HEK293 (cell line): ENCODE measurements around the gene GNPNAT1.

Experiments
- CTCF ChIP-seq: fragments of 450-650 bp; formaldehyde crosslinking; IDR thresholded peaks from 2 replicates; pipeline ENCODE4 v1.5.1; 2016; ENCODE audit warnings: missing biosample characterization, missing genetic modification characterization
- MYNN ChIP-seq: fragments of 450-650 bp; formaldehyde crosslinking; IDR thresholded peaks from 2 replicates; pipeline ENCODE4 v1.5.1; 2016; ENCODE audit warnings: missing biosample characterization, missing genetic modification characterization, borderline replicate concordance
- PRDM1 ChIP-seq: fragments of 450-650 bp; formaldehyde crosslinking; IDR thresholded peaks from 2 replicates; pipeline ENCODE4; 2016; ENCODE audit warnings: missing biosample characterization, missing genetic modification characterization
- PRDM4 ChIP-seq: fragments of 450-650 bp; formaldehyde crosslinking; IDR thresholded peaks from 2 replicates; pipeline ENCODE4 v1.5.1; 2017; ENCODE audit warnings: missing biosample characterization, missing genetic modification characterization
- ZFP3 ChIP-seq: fragments of 450-650 bp; formaldehyde crosslinking; IDR thresholded peaks from 2 replicates; pipeline ENCODE4 v1.5.1; 2016; ENCODE audit warnings: low read depth, missing biosample characterization, missing genetic modification characterization
- ZNF24 ChIP-seq: fragments of 450-650 bp; formaldehyde crosslinking; IDR thresholded peaks from 2 replicates; pipeline ENCODE4 v1.5.1; 2016; ENCODE audit warnings: missing biosample characterization, missing genetic modification characterization
- ZNF341 ChIP-seq: fragments of 450-650 bp; formaldehyde crosslinking; IDR thresholded peaks from 2 replicates; pipeline ENCODE4; 2016; ENCODE audit warnings: low read depth, missing biosample characterization, missing genetic modification characterization

- no peak for TF ChIP-seq CTCF (tag by site-specific recombination)
- TF ChIP-seq PRDM1 (tag by site-specific recombination): no peak
- no peak for TF ChIP-seq PRDM4 (tag by site-specific recombination)
- TF ChIP-seq ZFP3: no peak
- no peak for TF ChIP-seq ZNF341 (tag by site-specific recombination)
- no peak for TF ChIP-seq ZNF24 (tag by site-specific recombination)
- no peak for TF ChIP-seq MYNN (tag by site-specific recombination)
Observed at GRCh38 chr14:52834440-52834842, 43.0 kb upstream of the GNPNAT1 start.
